HG03108 (cell line): Measurements from ENCODE around the gene STOX2.

Source experiments
- ATAC-seq: cut with Tn5 transposase; IDR thresholded peaks from one replicate; pipeline ENCODE4 v1.9.1; 2021; ENCODE audit warnings: moderate library complexity; ENCODE audit not compliant: unreplicated experiment

Gene STOX2

GRCh38 chr4:183985786-183986185, 80.7 kb downstream of the STOX2 start:
- ATAC-seq: no peak

- ATAC-seq: no peak
Measured at GRCh38 chr4:183986291-183986970, 81.3 kb downstream of the STOX2 start.

DNA sequence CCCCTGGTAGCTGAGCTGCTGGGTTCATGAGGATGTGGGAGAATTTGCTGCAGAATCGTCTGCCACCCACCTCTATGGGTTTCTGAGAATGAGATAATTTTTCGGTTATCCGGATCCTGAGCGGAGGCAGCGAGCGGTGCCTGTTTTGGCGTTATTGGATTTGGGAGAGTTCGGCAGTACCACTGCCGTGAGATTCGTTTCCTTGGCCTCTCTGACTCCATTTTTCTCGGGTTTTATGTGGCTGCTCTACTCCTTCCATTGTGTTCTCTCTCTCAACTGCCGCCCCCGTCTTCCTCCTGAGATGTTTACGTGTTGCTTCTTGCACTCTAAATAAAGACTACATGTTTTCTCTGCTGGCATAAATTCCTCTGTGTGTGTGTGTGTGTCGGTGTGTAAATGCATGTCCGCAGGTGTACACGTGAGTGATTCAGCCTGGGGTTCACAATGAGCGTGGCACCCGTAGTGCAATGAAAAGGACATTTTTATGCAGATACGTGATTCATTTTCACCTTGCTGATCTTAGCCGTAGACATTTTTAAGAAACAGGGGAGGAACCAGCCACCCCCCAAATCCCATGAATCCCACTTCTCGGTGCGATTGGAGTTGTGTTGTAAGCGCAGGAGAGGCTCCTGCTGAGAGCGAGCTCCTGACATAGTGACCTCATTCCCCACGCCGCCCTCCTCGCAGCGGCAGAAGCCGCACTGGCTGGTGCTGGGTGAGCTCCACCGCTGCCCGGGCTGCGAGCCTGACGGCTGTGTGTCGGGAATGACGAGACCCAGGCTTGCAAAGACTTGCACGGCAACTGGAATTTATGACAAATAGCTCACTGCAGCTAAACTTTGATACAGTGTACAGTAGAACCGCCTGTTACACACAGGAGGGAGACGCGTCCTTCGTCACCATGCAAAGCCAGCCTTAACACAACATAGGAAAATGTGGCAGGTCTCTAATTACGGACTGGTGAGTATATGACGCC, 82.2 kb downstream of the STOX2 start:
- ATAC-seq: no peak

- ATAC-seq: no peak
Measured at GRCh38 chr4:183987987-183988392, 82.9 kb downstream of the STOX2 start.

- ATAC-seq: no peak
Measured at GRCh38 chr4:183988874-183989273, 83.8 kb downstream of the STOX2 start.

DNA sequence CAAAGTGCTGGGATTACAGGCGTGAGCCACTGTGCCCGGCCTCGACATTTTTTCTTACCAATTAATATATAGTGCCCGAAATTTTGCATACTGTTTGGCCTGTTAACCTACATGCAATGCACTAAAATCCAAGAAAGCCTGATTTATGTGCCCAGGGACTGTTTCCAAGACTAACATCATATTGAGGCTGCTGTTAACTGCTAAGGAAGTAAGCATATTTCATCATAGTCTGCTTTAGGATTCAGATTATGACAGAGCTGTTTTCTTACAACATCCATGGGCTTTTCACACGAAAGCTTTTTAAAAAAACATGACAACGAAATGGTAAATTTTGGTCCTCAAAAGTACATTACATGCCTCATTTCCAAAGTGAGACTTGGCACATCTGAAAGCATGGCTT, 84.4 kb downstream of the STOX2 start:
- ATAC-seq: no peak

GRCh38 chr4:183989931-183990330, 84.8 kb downstream of the STOX2 start:
- no peak for ATAC-seq

GRCh38 chr4:183993676-183994075, 88.6 kb downstream of the STOX2 start:
- ATAC-seq: no peak

DNA sequence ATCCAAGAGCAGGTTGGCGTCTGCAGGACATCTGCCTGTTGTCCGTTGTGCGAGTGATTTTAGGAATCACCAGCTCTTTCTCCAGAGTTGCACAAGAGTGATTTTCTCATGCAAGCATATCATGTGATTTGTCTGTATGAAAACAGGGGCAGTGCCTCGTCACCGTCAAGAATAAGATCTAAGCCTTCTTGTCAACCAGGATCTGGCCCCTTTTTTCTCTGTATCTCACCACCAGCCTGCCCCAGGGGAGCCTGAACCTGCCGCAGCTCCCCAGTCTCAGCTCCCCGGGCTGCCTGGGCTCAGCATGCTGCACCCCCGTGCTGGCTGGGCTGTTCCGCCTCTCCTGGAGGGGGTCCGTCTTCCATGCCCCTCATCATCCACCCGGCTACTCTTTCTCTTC, 90.5 kb downstream of the STOX2 start:
- ATAC-seq: no peak

DNA sequence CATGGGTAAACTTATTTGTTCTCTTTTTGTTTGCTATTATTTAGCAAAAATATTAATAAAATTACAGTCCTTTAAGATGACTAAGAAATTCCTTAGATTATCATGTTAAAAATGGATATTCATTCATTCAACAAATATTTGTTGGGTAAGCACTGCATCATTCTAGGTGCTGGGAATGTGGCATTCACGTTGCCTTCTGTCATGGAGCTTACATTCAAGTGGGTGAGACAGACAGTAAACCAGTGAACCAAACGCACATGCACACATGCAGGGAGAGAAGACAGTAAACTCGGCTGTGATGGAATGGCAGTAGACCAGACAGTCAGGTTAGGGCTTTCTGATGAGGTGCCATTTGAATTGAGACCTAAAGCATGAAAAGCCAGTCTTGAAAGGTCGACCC, 91.8 kb downstream of the STOX2 start:
- no peak for ATAC-seq

DNA sequence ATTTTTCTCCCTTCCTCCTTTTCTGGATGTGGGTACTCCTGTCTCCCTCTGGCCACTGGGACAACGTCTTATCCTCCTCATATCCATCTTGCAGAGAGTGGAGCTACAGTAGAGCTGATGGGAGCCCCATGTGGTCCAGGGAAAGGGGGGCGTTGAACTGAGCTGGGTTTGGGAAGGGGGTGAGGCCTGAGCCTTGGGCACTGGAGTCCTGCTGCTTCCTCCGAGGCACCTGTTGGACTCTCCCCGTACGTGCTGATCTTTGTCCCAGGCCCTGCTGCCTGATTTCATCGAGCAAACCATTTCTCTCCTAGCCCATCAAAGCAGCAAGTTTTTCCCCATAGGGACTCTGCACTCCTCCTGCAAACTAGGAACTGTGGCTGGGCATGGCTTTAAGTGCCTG, 94.3 kb downstream of the STOX2 start:
- ATAC-seq: no peak

DNA sequence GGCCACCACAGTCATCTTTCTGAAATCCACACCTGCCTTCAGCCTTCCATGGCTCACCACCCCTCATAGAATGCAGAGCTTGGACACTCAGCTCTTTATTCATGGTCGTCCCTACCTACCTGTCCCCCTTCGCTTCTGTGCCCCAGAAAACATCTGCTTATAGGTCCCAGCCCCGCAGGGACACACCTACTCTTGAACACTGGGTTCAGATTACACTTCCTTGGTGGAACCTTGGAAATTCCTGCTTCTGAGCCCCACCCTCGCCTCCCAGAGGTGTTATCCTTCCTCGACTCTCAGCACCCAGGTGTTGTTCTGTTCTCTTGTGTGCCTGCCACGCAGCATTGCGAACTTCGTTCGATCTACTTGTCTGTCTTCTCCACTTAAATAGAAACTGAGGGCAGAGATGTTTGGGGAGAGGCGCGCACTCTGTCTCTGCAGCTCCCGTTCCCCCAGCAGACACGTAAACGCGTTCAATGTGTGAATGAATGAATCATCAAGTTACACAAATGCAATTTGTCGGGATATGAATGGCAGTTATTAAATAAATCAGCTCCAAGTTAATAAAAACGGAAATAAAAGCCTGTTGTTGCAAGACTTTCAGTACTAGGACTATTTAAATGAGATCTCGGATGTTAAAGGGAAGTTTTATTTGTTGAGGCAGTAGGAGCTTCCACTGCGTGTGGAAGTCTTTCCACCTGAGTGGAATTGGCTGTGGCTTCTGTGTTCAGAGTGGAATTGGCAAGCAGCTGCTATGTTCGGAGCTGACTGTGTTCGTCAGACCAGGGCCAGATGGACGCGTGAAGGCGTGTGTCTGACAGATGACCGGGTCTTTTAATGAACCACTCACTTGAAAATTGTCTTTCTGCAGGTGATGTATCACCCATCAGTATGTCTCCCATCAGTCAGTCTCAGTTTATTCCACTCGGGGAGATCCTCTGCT, 95.6 kb downstream of the STOX2 start:
- no peak for ATAC-seq

DNA sequence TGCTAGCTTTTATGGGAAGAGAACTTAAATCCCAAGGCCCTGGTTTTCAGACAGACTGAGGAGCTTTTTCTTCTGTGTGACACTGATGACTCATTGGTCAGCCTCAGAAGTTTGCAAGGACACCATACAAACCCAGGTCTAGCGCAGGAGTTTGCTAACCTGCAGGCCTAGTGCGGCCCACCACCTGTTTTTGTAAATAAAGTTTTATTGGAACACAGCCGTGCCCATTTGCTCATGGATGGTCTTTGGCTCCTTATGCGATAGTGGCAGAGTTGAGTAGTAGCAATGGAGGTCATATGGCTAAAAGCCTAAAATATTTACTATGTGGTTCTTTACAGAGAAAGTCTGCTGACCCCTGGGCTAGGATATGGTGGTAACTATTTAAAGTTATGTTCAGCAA, 98.3 kb downstream of the STOX2 start:
- ATAC-seq: no peak

- ATAC-seq: no peak
Measured at GRCh38 chr4:184007891-184008290, 102.8 kb downstream of the STOX2 start.

- no peak for ATAC-seq
Measured at GRCh38 chr4:184010696-184011095, 105.6 kb downstream of the STOX2 start.

DNA sequence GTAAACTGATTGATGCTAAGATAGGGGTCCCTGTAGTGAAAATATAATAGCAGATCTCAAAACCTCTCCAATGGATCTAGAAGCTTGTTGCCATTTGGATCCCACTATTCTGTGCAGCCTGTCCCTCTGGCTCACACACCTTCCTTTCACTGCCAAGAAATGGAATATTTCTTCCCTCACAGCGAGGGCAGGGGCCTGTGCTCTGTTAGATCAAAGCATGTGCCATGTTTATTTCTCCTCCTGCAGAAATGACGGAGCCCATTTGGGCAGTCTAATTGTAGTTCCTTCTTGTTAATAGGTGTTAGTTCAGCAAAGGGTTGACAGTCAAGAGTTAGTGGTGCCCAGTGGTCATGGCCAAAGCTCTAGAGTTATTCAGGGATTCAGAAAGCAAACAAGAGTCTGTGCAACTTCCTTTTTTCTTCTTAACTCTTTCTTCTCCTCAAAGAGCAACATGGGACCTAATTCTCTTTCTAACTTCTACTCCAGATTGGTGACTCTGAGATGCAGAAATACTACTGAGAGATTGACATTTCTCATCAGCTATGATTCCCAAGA, 106.8 kb downstream of the STOX2 start:
- no peak for ATAC-seq

DNA sequence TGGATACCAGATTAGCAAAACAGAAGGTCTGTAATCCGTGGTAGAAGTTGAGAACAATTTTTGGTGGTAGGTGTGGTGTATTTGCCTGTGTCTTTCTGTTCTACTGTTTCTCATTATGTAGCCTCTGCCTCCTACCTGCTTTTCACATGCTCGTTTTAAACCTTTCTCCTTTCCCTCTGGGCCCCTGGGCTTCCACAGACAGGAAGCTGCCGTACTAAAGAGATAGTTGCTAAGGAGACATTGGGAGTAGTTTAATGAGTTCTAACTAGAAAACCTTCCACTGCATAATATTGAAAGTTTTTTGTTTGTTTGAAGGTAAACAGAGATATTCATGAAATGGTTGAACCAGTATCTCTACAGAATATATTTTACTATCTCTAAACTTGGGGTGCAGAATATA, 107.8 kb downstream of the STOX2 start:
- no peak for ATAC-seq

- ATAC-seq: no peak
Measured at GRCh38 chr4:184014301-184014700, 109.2 kb downstream of the STOX2 start.

- ATAC-seq: no peak
Measured at GRCh38 chr4:184016759-184017668, 111.9 kb downstream of the STOX2 start.

- no peak for ATAC-seq
Measured at GRCh38 chr4:184019076-184019475, 114.0 kb downstream of the STOX2 start.
